Choroid plexus epithelial cell (primary cell): ENCODE measurements around the gene OPN3.

Experiments
- DNase-seq: peaks from one replicate; pipeline ENCODE4 v3.0.0-alpha.2; 2010; ENCODE audit warnings: low read depth
- H3K4me3 ChIP-seq: 2 replicates; pipeline ENCODE4 v1.5.1; 2011; ENCODE audit warnings: low read depth, mild to moderate bottlenecking, control low read depth, low read length, moderate library complexity
- TF ChIP-seq, protein P1 (sequence below): conservative IDR thresholded peaks from 2 replicates; pipeline ENCODE4 v1.5.1; 2011; ENCODE audit warnings: low read depth, mild to moderate bottlenecking, control low read depth, inconsistent platforms, low read length, moderate library complexity

The OPN3 gene

DNA sequence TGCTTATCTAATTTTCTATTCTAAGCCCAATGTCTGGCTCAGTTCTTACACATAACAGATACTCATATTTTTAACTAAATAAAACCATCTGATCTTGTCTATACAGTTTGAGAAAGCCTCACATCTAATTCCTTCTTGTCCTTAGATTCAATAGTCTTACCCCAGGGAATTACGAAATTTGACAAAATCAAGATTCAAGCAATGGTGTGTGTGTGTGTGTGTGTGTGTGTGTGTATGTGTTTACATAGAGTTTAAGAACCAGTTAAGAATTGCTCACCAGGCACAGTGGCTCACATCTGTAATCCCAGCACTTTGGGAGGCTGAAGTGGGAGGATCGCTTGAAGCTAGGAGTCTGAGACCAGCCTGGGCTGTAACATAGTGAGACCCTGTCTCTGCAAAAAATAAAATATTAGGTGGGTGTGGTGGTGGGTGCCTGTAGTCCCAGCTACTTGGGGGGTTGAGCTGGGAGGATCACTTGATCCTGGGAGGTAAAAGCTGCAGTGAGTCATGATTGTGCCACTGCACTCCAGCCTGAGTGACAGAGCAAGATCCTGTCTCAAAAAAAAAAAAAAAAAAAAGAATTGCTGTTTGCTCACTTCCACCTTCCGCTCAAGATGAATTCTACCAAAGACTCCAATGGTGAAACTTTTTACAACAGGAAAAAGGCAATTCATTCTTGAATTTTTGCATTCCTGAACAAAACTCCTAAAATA lies 18.1 kb upstream of the OPN3 start:
- DNase-seq = no peak
- TF ChIP-seq, protein P1, sequence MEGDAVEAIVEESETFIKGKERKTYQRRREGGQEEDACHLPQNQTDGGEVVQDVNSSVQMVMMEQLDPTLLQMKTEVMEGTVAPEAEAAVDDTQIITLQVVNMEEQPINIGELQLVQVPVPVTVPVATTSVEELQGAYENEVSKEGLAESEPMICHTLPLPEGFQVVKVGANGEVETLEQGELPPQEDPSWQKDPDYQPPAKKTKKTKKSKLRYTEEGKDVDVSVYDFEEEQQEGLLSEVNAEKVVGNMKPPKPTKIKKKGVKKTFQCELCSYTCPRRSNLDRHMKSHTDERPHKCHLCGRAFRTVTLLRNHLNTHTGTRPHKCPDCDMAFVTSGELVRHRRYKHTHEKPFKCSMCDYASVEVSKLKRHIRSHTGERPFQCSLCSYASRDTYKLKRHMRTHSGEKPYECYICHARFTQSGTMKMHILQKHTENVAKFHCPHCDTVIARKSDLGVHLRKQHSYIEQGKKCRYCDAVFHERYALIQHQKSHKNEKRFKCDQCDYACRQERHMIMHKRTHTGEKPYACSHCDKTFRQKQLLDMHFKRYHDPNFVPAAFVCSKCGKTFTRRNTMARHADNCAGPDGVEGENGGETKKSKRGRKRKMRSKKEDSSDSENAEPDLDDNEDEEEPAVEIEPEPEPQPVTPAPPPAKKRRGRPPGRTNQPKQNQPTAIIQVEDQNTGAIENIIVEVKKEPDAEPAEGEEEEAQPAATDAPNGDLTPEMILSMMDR = no peak
- no peak overlapping the region for H3K4me3 ChIP-seq

DNA sequence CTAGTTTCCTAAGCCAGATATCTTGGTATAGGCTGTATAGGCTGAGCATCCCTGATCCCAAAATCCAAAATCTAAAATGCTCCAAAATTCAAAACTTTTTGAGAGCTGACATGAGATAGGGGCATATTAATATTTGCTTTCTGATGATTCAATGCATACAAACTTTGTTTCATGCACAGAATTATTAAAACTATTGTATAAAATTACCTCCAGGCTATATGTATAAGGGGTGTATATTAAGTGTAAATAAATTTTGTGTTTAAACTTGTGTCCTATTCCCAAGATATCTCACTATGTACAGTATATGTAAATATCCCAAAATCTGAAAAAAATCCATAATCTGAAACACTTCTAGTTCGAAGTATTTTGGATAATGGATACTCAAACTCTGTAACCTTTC lies 14.5 kb upstream of the OPN3 start:
- no peak overlapping the region for H3K4me3 ChIP-seq
- TF ChIP-seq, protein P1 = no peak
- DNase-seq = no peak

DNA sequence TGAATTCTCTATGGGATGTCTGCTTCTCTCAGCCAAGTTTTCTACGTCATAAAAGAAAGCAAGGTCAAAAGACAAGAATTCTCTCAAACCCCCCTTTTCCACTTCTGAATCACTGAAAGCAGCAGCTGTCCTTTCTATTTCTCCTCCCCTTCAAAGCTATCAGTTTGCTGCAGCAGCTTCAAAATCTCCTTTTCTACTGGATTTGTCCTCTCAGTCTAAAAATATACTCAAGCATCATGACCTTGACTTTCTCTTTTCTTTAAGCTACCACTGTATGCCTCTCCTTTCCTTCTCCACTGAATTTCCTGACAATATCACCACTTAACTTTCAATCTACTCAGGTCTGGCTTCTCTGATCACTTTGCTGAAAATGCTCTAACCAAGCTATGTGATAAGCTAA lies 13.8 kb upstream of the OPN3 start:
- peak; percentile 28 for DNase-seq
- TF ChIP-seq, protein P1 = no peak
- no peak overlapping the region for H3K4me3 ChIP-seq

DNA sequence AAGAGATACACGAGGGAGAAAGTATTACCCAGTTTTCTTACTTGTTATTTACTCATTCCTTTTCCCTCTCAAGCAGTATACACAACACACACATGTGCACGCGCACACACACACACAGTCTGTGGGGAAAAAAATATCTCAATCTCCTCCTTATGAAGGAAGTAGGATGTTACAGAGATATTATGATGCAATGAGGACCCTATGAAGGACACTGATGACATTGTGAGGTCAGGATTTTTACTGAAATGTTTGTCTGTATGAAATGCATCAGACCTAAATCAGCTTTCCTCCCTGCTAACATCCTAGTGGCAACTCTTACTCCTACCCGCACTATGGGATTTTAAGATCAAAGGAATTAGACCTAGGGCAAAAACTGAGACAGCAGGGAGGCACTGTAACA lies 11.8 kb upstream of the OPN3 start, which contains the start of gene WDR64:
TSS of gene WDR64 (plus strand) at position 270 of the 400 bp plus-strand sequence. CDS start 204 bp downstream, outside the sequence.
- H3K4me3 ChIP-seq = no peak within 1 kb of the TSS
- TF ChIP-seq, protein P1 = no peak
- DNase-seq = no peak

DNA sequence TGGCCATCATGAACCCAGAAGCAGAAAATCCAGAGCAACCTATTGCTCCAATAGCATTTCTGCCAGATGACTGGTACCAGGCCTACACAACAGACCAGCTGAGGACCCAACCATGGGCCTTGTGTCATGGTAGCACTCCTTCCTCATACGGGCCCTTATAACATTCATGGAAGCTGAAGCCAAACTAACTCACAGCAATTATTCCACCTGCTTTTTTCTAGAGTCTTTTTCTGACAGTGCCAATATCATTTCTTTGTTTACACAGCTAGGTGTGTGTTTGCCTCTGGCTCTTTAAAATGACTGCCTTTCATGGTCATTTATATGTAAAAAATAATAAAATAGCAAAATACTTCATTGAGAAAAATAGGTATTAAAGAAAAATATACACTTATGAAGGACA lies 8.0 kb upstream of the OPN3 start:
- TF ChIP-seq, protein P1 = no peak
- no peak overlapping the region for H3K4me3 ChIP-seq
- DNase-seq = no peak

DNA sequence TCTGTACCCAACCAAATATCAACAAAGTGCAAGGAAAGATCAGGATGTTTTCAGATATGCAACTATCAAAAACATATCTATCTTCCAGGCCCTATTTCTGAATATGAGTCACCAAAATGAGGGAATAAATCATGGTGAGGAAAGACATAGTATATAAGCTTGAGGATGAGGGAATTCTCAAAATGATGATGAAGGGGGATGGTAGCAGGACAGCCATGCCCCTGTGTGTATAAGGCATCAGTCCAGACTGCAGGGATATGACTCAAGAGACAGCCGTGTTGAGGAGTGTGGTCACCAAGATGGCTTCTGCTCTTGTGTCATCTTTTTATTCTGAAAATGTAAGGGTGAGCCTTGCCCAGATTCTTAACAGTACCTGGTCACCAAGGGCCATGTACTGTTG lies 7.5 kb upstream of the OPN3 start:
- no peak for DNase-seq
- TF ChIP-seq, protein P1 = no peak
- H3K4me3 ChIP-seq = no peak overlapping the region

DNA sequence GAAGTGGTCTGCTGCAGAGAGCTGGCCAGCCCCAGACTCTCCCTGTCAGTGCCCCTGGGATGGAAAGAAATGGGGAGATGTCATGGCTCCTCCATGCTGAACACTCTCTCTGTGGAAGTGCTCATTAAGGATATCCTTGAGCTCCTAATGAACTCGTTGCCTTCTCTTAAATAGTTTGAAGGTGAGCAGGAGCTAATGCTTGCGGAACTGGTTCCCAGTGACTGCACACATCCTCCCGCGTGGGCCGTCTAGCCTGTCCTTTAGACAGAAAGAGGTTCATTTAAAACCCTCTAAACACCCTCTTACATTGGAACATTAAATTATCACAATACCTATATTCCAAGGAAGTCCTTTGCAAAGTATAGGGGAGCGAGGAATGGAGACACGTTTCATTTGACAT lies 6.0 kb upstream of the OPN3 start:
- TF ChIP-seq, protein P1 = no peak
- no peak for DNase-seq
- H3K4me3 ChIP-seq = no peak overlapping the region
